Measurements from ENCODE around the gene MED4.

DNA sequence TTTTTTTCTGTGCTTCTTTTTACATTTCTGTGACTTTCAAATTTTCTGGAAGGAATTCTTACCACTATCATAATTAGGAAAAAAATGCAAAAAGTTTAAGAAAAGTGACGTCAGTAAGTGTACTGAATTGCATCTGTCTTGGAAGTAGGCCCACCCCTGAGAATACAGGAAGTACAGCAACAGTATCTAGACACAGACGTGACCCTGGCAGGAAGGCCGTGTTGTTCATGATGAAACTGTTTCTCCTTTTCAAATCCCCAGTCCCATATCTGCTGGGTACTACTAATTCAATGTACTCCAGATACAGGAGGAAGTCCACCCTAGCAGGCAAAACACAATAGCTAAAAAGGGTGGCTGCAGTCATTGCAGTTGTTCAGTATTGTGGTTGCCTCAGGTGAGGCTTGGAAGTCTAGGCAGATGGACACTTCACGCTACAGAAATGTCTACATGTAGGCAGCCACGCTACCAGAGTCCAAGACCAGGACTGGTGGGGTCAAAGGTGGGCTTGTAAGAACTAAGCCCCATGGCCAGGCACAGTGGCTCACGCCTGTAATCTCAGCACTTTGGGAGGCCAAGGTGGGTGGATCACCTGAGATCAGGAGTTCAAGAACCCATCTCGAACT, 49.6 kb upstream of the MED4 start:
- TF ChIP-seq, protein P1, sequence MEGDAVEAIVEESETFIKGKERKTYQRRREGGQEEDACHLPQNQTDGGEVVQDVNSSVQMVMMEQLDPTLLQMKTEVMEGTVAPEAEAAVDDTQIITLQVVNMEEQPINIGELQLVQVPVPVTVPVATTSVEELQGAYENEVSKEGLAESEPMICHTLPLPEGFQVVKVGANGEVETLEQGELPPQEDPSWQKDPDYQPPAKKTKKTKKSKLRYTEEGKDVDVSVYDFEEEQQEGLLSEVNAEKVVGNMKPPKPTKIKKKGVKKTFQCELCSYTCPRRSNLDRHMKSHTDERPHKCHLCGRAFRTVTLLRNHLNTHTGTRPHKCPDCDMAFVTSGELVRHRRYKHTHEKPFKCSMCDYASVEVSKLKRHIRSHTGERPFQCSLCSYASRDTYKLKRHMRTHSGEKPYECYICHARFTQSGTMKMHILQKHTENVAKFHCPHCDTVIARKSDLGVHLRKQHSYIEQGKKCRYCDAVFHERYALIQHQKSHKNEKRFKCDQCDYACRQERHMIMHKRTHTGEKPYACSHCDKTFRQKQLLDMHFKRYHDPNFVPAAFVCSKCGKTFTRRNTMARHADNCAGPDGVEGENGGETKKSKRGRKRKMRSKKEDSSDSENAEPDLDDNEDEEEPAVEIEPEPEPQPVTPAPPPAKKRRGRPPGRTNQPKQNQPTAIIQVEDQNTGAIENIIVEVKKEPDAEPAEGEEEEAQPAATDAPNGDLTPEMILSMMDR (IDR thresholded peaks at IDR 0.05 in 2 of 3, conservative IDR thresholded peaks at IDR 0.05 in 1 of 3; ENCODE audit: borderline replicate concordance in 1 of 3, insufficient read depth in 1 of 3, low read depth in 2 of 3, low read length in 2 of 3): no peak
- TF ChIP-seq, protein P2, sequence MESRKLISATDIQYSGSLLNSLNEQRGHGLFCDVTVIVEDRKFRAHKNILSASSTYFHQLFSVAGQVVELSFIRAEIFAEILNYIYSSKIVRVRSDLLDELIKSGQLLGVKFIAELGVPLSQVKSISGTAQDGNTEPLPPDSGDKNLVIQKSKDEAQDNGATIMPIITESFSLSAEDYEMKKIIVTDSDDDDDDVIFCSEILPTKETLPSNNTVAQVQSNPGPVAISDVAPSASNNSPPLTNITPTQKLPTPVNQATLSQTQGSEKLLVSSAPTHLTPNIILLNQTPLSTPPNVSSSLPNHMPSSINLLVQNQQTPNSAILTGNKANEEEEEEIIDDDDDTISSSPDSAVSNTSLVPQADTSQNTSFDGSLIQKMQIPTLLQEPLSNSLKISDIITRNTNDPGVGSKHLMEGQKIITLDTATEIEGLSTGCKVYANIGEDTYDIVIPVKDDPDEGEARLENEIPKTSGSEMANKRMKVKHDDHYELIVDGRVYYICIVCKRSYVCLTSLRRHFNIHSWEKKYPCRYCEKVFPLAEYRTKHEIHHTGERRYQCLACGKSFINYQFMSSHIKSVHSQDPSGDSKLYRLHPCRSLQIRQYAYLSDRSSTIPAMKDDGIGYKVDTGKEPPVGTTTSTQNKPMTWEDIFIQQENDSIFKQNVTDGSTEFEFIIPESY (IDR thresholded peaks at IDR 0.05; ENCODE audit: extremely low read depth, insufficient replicate concordance, low read length): no peak
- no peak for TF ChIP-seq TCF7L2 (IDR thresholded peaks at IDR 0.05; ENCODE audit: borderline replicate concordance, extremely low read depth, insufficient read depth, insufficient read length)
- no peak for TF ChIP-seq JUND (IDR thresholded peaks at IDR 0.05)
- TF ChIP-seq POLR2A (IDR thresholded peaks at IDR 0.05; ENCODE audit: borderline replicate concordance, extremely low read depth, insufficient read depth, insufficient read length): no peak
- TF ChIP-seq SIN3A (IDR thresholded peaks at IDR 0.05; ENCODE audit: low read depth): no peak

Data from HCT116 (cell line).